Measurements from ENCODE around the gene GYS1.
"Not testable (repeated sequence)": the region's sequence is repeated elsewhere in the genome, so short reads cannot be mapped to it uniquely, and the experiment has no call there.

GYS1 gene

DNA sequence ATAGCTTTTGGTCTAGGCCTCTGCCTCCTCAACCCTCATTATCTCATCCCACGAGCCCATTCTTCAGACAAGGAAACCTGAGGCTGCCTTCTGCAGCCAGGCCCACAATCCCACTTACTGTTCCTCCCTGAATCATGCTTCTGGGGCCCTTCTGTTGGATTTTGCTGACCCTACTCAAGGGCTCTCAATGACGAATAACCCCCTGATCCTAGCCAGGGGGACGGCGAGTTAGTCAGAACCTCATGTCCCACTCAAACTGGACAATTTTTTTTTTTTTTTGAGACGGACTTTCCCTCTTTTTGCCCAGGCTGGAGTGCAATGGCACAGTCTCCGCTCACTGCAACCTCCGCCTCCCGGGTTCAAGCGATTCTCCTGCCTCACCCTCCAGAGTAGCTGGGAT is 29.0 kb upstream of the GYS1 start:
- peaks cover 8% of the 10 kb centered on the region for H3K27me3 Mint-ChIP-seq
- no peaks in the 10 kb centered on the region for H3K9me3 Mint-ChIP-seq
- DNase-seq (no peak), ATAC-seq (no peak)
- H3K27ac Mint-ChIP-seq = no peak overlapping the region
- no peak overlapping the region for H3K4me3 Mint-ChIP-seq
- H3K36me3 Mint-ChIP-seq (ENCODE audit: low read depth) = no peaks in the 10 kb centered on the region
- H3K4me1 Mint-ChIP-seq = peaks cover 33% of the 10 kb centered on the region

DNA sequence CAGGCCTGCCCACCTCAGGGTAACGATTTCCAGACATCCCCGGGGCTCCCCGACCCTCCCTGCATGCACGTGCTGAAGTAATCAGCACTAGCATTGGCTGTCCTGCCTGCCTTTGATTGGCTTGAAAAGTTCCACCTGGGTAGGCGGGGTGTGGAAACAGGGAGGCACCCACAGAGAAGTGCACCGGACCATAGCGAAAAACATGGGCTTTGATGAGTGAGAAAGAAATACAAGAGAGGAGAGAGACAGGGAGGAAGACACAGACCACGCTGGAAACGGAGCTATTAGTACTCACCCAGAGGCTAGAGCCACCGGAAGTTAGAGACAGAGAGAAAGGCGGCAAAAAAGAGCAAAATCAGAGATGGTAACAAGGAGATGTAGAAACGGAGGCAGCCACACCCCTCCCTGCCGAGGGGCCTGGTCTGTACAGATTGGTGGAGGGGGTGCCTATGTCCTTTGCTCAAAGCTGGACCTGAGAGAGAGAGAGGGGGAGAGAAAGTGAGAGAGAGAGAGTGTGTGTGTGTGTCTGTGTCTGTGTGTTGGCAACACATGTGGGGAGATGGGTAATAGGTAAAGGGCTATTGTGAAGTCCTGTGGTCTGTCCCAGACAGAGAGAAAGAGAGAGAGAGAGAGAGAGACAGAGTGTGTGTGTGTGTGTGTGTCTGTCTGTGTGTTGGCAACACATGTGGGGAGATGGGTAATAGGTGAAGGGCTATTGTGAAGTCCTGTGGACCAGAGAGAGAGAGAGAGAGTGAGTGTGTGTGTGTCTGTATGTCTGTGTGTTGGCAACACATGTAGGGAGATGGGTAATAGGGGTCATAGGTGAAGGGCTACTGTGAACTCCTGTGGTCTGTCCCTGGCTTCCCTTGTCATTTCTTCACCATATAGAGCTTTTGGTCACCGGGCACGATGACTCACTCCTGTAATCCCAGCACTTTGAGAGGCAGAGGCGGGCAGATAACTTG is 28.1 kb upstream of the GYS1 start:
- H3K4me1 Mint-ChIP-seq = peaks cover 33% of the 10 kb centered on the region
- ATAC-seq = peak; percentile 9

DNA sequence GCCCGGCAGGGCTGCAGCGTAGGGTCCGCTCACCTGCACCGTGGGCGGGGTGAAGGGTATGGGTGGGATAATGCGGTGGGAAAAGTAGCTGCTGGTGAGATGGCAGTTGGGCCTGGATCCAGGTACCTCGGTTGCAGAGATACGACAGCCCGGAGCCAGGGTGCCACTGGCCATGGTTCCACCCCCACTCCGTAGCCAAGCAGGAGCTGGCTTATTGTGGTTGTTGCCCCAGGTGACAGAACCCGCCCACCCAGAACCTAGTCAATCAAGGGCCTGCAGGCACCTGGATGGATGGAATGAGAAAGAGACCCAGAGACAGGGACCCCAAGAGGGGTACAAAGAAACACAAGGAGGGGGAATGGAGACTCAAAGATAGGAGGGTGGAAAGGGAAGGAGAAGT is 27.2 kb upstream of the GYS1 start:
- no peak for DNase-seq
- no peak overlapping the region for H3K27ac Mint-ChIP-seq

More for the DNA sequence above, 28.1 kb upstream of the GYS1 start:
- H3K36me3 Mint-ChIP-seq (ENCODE audit: low read depth) = no peaks in the 10 kb centered on the region
- no peaks in the 10 kb centered on the region for H3K9me3 Mint-ChIP-seq
- H3K27me3 Mint-ChIP-seq = peaks cover 8% of the 10 kb centered on the region
- no peak overlapping the region for H3K4me3 Mint-ChIP-seq
- peak overlapping the region; percentile 16 for H3K27ac Mint-ChIP-seq
- DNase-seq = no peak

DNA sequence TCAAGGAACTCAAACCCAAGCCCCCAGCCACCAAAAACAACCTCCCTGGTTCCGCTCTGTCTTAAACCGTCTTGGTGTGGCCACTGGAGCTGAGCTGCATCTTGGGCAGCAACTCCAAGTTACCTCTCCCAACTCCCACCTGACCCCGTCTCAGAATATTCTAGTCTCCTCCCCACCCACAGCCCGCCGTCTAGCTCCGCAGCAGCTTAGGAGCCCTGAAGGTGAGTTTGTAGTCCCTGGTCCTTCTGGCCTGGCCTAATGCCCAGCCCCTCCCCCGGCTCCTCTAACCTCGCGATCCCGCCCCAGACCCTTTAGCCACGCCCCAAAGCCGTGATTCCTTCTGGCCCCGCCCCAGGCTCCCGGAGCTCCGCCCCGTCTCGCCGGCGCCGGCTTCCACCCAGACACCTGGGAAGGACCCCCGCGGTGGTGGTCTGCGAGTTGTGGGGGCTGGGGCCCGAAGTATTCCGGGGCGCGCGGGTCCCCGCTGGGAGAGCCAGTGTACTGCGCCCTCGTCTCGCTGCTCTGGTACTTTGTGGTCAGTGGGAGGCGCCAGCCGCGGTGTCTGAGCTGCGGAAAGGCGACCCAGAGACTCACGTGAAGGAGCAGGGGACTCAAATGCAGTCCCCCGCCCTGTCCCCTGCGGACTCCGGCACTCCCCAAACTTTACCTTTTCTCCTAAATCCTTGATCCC is 26.3 kb upstream of the GYS1 start:
- ATAC-seq (peak; percentile 13), DNase-seq (peak; percentile 76)
- H3K36me3 Mint-ChIP-seq (ENCODE audit: low read depth) = peaks cover 5% of the 10 kb centered on the region
- H3K27ac Mint-ChIP-seq = peak overlapping the region; percentile 22
- H3K4me3 Mint-ChIP-seq = peak overlapping the region; percentile 72
- peaks cover 33% of the 10 kb centered on the region for H3K4me1 Mint-ChIP-seq
- H3K9me3 Mint-ChIP-seq = no peaks in the 10 kb centered on the region
- peaks cover 6% of the 10 kb centered on the region for H3K27me3 Mint-ChIP-seq

More for the DNA sequence above, 27.2 kb upstream of the GYS1 start:
- H3K9me3 Mint-ChIP-seq = no peaks in the 10 kb centered on the region
- peaks cover 33% of the 10 kb centered on the region for H3K4me1 Mint-ChIP-seq
- no peak for ATAC-seq
- H3K4me3 Mint-ChIP-seq = no peak overlapping the region
- H3K36me3 Mint-ChIP-seq (ENCODE audit: low read depth) = peaks cover 5% of the 10 kb centered on the region
- peaks cover 8% of the 10 kb centered on the region for H3K27me3 Mint-ChIP-seq

DNA sequence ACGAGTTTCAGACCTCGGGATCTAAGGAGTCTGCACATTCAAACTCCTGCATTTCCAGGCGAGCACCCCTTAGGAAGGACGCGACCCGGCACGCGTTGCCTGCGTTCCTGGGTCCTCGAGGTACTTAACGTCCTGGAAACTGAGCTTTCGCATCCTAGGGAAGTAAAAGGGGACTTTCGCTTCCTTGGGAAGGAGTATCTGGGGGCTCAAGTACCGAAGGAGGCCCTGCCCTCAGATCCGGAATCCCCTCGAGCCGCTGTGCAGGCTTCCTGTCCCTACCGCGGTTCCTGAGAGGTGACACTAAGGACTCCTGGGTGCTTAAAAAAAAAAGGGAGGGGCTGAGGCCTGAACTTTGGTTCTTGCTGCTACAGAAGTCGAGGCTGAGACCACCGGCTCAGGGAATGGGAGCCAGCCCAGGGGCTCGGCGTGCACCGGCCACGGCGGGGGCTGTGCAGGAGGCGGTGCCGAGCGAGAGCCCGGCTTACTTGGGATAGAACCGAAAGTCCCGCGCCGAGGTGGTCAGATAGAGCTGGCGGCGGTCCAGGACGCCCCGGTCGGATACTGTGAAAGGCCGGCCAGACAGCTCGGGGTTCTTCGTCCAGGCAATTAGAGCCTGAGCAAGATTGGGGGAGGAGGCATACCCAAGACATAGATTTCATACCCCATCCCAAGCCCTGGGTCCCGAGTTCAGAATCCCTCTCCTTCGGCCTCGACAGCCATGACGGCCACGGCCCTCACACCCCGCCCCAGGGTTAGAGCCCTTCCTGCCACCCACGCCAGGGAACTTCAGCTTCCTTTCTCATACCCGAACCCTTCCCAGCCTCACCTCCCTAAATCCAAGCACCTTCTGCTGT is 25.5 kb upstream of the GYS1 start:
- DNase-seq; H3K9me3 Mint-ChIP-seq; H3K27me3 Mint-ChIP-seq; H3K36me3 Mint-ChIP-seq (ENCODE audit: low read depth): not testable (repeated sequence)
- peak overlapping the region; percentile 22 for H3K27ac Mint-ChIP-seq
- peak; percentile 9 for ATAC-seq
- H3K4me1 Mint-ChIP-seq = peaks cover 33% of the 10 kb centered on the region
- peak overlapping the region; percentile 72 for H3K4me3 Mint-ChIP-seq

DNA sequence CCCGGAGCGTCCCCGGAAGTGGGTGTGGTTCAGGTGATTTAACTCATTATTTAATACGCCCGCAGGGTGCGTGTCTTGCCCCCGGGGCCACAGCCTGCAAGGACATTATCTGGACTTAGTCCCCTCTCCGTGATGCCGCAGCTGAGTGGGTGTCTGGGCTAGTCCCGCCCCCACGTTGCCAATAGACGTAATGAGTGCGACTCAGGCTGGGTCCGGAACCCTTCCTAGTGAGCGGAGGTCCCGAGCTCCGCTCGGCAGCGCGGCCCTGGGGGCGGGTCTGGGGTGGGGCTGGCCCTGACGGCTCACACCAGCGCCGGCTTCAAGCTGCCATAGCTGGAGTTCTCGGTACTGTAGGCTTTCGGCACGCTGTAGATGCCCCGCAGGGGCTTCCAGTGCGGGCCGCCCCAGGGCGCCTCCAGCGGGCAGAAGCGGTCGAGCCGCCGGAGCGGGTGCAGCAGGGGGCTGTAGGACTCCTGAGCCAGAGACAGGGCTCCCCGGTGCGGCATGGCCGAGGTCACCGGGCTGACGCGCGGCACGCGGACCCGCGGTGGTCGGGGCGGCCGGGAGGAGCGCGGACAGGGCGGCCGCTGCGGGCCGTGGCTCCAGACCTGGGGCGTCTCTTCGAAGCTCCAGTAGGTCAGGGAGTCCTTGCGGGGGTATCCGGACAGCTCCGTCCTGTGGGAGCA is 24.7 kb upstream of the GYS1 start:
- Mint-ChIP-seq H3K27ac (no peak overlapping the region), H3K36me3 (ENCODE audit: low read depth) (peaks cover 8% of the 10 kb centered on the region), H3K4me3 (peak overlapping the region; percentile 24), H3K27me3 (peaks cover 6% of the 10 kb centered on the region), H3K9me3 (no peaks in the 10 kb centered on the region), H3K4me1 (peaks cover 33% of the 10 kb centered on the region)
- ATAC-seq (peak; percentile 71), DNase-seq (peak; percentile 69)

DNA sequence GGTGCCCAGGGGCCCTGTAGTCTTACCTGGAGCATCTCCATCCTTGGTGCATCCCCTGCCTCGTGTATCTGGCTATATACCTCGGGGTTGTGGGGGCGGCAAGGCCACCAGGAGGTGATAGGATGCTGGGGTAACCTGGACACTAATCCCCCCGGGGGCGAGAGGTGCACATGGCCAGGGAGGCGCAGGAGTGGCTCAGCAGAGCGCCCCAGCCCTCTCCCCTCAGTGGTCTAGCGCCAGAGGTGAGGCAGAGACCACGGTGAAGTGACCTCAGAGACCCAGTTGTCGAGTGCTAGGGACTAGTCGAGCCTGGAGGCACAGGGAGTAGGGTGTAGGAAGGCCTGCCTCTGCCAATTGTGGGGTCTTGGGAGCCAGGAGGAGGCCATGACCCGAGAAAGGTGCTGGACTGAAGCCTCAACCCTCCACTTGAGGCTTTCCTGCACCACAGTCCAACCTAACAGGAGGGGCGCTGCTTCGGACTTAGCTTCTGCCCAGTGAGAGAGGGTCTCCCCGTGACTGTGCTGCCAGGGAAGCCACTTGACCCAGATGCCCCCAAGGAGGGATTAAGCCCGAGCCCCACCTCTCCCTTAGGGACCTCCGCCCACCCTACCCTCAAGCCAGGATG is 24.0 kb upstream of the GYS1 start, which contains the start of gene LHB:
TSS of gene LHB (minus strand) at position 51 of the 625 bp plus-strand sequence. CDS start at position 41, 10 bp downstream.
- Mint-ChIP-seq H3K36me3 (ENCODE audit: low read depth) (peaks cover 8% of the 10 kb centered on the region), H3K4me1 (peaks cover 33% of the 10 kb centered on the region), H3K9me3 (no peaks in the 10 kb centered on the region), H3K27me3 (peaks cover 6% of the 10 kb centered on the region), H3K27ac (no peak within 1 kb of the TSS), H3K4me3 (peak within 1 kb of the TSS; percentile 24)
- DNase-seq = no peak
- no peak for ATAC-seq

DNA sequence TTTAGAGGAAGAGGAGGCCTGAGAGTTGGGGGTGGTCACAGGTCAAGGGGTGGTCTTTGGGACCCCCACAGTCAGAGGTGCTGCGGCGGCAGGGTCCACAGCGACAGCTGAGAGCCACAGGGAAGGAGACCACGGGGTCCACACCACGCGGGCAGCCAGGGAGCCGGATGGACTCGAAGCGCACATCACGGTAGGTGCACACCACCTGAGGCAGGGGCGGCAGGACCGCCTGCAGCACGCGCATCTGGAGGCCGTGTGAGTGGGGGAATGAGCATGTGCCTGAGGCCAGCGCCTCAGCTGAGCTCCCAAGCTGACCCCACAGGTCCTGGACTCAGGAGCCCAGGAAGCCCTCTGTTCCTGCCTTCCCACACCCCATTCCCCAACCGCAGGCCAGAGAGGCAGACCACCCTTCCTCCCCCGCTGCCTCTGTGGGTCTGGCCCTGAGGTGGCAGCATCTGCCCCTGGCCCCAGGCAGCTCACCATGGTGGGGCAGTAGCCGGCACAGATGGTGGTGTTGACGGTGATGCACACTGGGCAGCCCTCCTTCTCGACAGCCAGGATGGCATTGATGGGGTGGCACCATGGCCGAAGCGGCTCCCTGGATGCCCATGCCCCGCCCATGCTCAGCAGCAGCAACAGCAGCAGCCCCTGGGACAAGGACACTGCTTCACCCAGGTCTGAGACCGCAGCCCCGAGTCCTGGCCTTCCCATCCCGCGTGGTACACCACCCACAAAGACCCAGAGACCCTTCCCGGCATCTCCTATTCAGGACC is 23.1 kb upstream of the GYS1 start:
- peaks cover 25% of the 10 kb centered on the region for H3K4me1 Mint-ChIP-seq
- no peak overlapping the region for H3K4me3 Mint-ChIP-seq
- peaks cover 6% of the 10 kb centered on the region for H3K27me3 Mint-ChIP-seq
- H3K9me3 Mint-ChIP-seq = no peaks in the 10 kb centered on the region
- no peak for ATAC-seq
- DNase-seq = no peak
- H3K36me3 Mint-ChIP-seq (ENCODE audit: low read depth) = peaks cover 11% of the 10 kb centered on the region
- H3K27ac Mint-ChIP-seq = no peak overlapping the region

DNA sequence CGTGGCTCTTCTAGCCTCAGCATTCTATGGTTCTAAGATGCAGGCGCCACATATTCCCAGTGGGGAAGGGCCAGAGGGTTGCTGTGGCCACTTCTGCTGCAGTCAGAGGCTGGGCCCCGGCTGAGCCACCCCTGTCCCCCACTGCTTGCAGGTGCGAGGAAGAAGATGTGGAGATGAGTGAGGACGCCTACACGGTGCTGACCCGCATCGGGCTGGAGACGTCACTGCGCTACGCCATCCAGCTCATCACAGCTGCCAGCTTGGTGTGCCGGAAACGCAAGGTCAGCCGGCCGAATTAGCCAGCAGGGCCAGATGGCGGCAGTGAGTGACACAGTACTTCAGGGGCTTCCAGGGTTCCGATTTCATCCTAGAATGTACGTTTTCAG is 21.8 kb upstream of the GYS1 start:
- H3K27me3 Mint-ChIP-seq = peaks cover 6% of the 10 kb centered on the region
- H3K36me3 Mint-ChIP-seq (ENCODE audit: low read depth) = peaks cover 13% of the 10 kb centered on the region
- no peak overlapping the region for H3K27ac Mint-ChIP-seq
- no peak overlapping the region for H3K4me3 Mint-ChIP-seq
- no peak for ATAC-seq
- peaks cover 18% of the 10 kb centered on the region for H3K4me1 Mint-ChIP-seq
- no peaks in the 10 kb centered on the region for H3K9me3 Mint-ChIP-seq
- DNase-seq = no peak

DNA sequence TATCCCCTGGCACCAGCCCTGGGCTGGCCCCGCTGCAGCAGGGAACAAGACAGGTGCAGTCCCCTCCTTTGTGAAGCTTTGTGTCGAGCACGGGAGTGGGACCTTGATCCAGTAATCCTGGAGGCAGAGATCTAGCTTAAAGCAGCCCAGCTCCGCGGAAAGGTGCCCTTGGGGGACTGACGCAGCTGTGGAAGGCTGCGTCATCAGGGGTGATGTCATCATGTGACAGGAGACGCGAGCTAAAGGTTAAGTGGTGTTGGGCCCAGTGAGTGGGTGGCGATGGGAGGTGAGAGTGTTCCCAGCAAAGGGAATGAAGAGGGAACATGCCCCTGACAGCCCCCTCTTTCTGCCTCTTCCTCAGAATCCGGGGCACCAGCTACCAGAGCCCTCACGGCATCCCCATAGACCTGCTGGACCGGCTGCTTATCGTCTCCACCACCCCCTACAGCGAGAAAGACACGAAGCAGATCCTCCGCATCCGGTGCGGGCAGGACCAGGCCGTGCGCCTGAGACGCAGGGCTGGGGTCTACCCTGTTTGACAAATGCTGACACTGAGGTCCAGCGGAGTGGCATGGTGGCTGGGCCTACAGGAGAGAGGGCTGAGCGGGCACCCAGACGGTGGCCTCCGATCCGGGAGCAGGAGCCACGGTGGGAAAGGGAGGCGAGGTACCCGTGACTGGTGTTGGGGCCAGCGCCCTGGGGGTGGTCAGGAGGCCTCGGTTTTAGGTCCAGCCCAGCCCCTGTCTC is 21.2 kb upstream of the GYS1 start:
- H3K36me3 Mint-ChIP-seq (ENCODE audit: low read depth) = peaks cover 13% of the 10 kb centered on the region

DNA sequence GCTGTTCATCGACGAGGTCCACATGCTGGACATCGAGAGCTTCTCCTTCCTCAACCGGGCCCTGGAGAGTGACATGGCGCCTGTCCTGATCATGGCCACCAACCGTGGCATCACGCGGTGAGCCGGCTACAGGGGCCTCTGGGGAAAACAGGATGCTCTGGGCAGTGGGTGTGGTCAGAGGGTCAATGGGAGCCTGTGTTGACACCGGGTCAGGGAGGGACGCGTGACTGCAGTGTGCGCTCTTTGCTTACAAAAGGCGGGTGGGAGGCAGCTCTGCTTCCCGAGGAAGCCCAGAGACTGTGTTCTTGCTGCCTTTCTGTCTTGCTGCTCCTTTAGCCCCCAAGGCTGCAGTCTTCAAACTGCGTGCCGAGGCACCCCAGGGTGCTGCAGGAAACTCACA is 18.1 kb upstream of the GYS1 start:
- no peak for ATAC-seq
- Mint-ChIP-seq H3K4me3 (no peak overlapping the region), H3K4me1 (no peaks in the 10 kb centered on the region), H3K27me3 (no peaks in the 10 kb centered on the region), H3K36me3 (ENCODE audit: low read depth) (peaks cover 21% of the 10 kb centered on the region), H3K27ac (no peak overlapping the region), H3K9me3 (no peaks in the 10 kb centered on the region)
- no peak for DNase-seq

More for the DNA sequence above, 21.2 kb upstream of the GYS1 start:
- H3K27me3 Mint-ChIP-seq = peaks cover 5% of the 10 kb centered on the region
- no peak overlapping the region for H3K4me3 Mint-ChIP-seq
- no peak for ATAC-seq
- H3K9me3 Mint-ChIP-seq = no peaks in the 10 kb centered on the region
- H3K4me1 Mint-ChIP-seq = peaks cover 14% of the 10 kb centered on the region
- H3K27ac Mint-ChIP-seq = no peak overlapping the region
- DNase-seq = no peak

DNA sequence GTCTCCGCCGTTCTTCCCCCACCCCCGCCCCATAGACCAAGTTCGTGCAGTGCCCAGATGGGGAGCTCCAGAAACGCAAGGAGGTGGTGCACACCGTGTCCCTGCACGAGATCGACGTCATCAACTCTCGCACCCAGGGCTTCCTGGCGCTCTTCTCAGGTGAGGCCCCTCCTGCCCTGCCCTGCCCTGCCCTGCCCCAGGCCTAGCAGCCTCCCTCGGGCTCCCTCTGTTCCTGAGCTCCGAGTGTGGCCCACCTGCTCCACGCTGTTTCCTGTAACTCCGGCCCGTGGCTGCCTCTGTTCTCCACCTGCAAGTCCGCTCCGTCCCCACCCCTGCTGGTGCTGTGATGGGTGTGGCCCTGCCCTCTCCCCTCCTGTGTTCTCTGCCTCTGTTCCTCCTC is 17.3 kb upstream of the GYS1 start:
- H3K27me3 Mint-ChIP-seq = no peaks in the 10 kb centered on the region
- peaks cover 17% of the 10 kb centered on the region for H3K36me3 Mint-ChIP-seq (ENCODE audit: low read depth)
- H3K4me3 Mint-ChIP-seq = no peak overlapping the region
- ATAC-seq = no peak
- H3K9me3 Mint-ChIP-seq = no peaks in the 10 kb centered on the region
- H3K27ac Mint-ChIP-seq = no peak overlapping the region
- no peak for DNase-seq
- no peaks in the 10 kb centered on the region for H3K4me1 Mint-ChIP-seq
